HUDEP-2 (cell line): ENCODE measurements around the gene SRR.
"Not testable (repeated sequence)": the region's sequence is repeated elsewhere in the genome, so short reads cannot be mapped to it uniquely, and the experiment has no call there.

Experiments
- DNase-seq, 76 experiments: peaks; one replicate each; lab custom pipeline; 2025; ENCODE audit not compliant: unreplicated experiment in 76 of 76; lab: John Stamatoyannopoulos, UW

Gene SRR

GRCh38 chr17:2303204-2304188 is at the start of gene SRR, which contains the start of gene SMG6:
SRR (plus strand) TSS chr17:2303950; CDS start chr17:2315561, 11,611 bp downstream.
SMG6 (minus strand) TSS chr17:2303785; CDS start chr17:2303720, 65 bp downstream.
- DNase-seq = peak in 75 of 76 experiments; percentile 7 to 94 (median 84)

- DNase-seq = not testable (repeated sequence)
These were observed 44.9 kb upstream of the SRR start for GRCh38 chr17:2258830-2259229.

- DNase-seq = no peak
These were observed 43.8 kb upstream of the SRR start for GRCh38 chr17:2259769-2260536.

GRCh38 chr17:2262135-2262587 is 41.6 kb upstream of the SRR start:
- DNase-seq = no peak

GRCh38 chr17:2263183-2264066 is 40.3 kb upstream of the SRR start:
- no peak for DNase-seq

- no peak for DNase-seq
These were observed 39.5 kb upstream of the SRR start for GRCh38 chr17:2264067-2264860.

- not testable (repeated sequence) for DNase-seq
These were observed 38.6 kb upstream of the SRR start for GRCh38 chr17:2265166-2265565.

GRCh38 chr17:2266045-2266864 is 37.5 kb upstream of the SRR start:
- no peak for DNase-seq

GRCh38 chr17:2266865-2267228 is 36.9 kb upstream of the SRR start:
- no peak for DNase-seq

- no peak for DNase-seq
These were observed 36.4 kb upstream of the SRR start for GRCh38 chr17:2267354-2267753.

- no peak for DNase-seq
These were observed 31.6 kb upstream of the SRR start for GRCh38 chr17:2271985-2272702.

GRCh38 chr17:2274414-2274813 is 29.3 kb upstream of the SRR start:
- no peak for DNase-seq

- no peak for DNase-seq
These were observed 28.0 kb upstream of the SRR start for GRCh38 chr17:2275722-2276121.

GRCh38 chr17:2277429-2278170 is 26.1 kb upstream of the SRR start:
- no peak for DNase-seq

- DNase-seq = no peak
These were observed 24.0 kb upstream of the SRR start for GRCh38 chr17:2279707-2280106.

GRCh38 chr17:2282297-2282873 is 21.4 kb upstream of the SRR start:
- DNase-seq = peak in 28 of 76 experiments; percentile 3 to 59 (median 22)

- DNase-seq = no peak
These were observed 20.4 kb upstream of the SRR start for GRCh38 chr17:2283302-2283701.
